ENCODE results near the gene TENM3.

DNA sequence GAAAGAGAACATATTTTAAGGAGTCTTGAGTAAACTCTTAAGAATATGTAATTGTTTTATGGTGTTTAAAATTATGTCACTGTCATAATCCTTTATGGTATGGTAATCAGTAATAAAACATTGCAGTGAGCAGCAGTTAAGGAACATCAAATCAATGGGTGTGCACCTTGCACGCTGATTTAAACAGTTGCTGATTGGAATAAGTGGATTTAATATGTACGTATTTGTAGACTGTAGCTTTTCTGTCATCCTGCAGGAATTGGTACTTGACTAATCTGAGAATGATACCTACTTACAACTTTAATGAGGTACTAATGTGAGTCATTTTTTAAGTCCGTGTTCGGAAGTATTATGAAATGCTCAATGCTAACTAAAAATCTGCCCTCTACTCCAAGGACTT, 461.7 kb downstream of the TENM3 start:
- TF ChIP-seq KDM5A (IDR thresholded peaks at IDR 0.05; ENCODE audit: low read length): no peak
- TF ChIP-seq, protein P1, sequence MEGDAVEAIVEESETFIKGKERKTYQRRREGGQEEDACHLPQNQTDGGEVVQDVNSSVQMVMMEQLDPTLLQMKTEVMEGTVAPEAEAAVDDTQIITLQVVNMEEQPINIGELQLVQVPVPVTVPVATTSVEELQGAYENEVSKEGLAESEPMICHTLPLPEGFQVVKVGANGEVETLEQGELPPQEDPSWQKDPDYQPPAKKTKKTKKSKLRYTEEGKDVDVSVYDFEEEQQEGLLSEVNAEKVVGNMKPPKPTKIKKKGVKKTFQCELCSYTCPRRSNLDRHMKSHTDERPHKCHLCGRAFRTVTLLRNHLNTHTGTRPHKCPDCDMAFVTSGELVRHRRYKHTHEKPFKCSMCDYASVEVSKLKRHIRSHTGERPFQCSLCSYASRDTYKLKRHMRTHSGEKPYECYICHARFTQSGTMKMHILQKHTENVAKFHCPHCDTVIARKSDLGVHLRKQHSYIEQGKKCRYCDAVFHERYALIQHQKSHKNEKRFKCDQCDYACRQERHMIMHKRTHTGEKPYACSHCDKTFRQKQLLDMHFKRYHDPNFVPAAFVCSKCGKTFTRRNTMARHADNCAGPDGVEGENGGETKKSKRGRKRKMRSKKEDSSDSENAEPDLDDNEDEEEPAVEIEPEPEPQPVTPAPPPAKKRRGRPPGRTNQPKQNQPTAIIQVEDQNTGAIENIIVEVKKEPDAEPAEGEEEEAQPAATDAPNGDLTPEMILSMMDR (IDR thresholded peaks at IDR 0.05; ENCODE audit: control extremely low read depth in 1 of 3, insufficient read depth in 1 of 3, low read depth in 1 of 3, low read length in 3 of 3): no peak
- TF ChIP-seq, protein P2, sequence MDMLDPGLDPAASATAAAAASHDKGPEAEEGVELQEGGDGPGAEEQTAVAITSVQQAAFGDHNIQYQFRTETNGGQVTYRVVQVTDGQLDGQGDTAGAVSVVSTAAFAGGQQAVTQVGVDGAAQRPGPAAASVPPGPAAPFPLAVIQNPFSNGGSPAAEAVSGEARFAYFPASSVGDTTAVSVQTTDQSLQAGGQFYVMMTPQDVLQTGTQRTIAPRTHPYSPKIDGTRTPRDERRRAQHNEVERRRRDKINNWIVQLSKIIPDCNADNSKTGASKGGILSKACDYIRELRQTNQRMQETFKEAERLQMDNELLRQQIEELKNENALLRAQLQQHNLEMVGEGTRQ (IDR thresholded peaks at IDR 0.05; ENCODE audit: low read length): no peak
- no peak for TF ChIP-seq BACH1 (IDR thresholded peaks at IDR 0.05; ENCODE audit: low read length)
- TF ChIP-seq EZH2 (IDR thresholded peaks at IDR 0.05; ENCODE audit: low read depth, low read length, severe bottlenecking): no peak
- TF ChIP-seq YY1 (IDR thresholded peaks at IDR 0.05; ENCODE audit: low read depth, low read length): no peak
- TF ChIP-seq POLR2AphosphoS5 (IDR thresholded peaks at IDR 0.05; ENCODE audit: low read depth, low read length): no peak
- no peak for TF ChIP-seq CEBPB (IDR thresholded peaks at IDR 0.05; ENCODE audit: low read depth, low read length)
- TF ChIP-seq BCL11A (IDR thresholded peaks at IDR 0.05; ENCODE audit: low read depth in 2 of 2, low read length in 2 of 2): no peak
- no peak for TF ChIP-seq RAD21 (IDR thresholded peaks at IDR 0.05 in 1 of 2, conservative IDR thresholded peaks at IDR 0.05 in 1 of 2; ENCODE audit: low read depth in 2 of 2, low read length in 2 of 2)
- TF ChIP-seq EP300 (IDR thresholded peaks at IDR 0.05; ENCODE audit: borderline replicate concordance in 1 of 2, low read depth in 2 of 2, low read length in 2 of 2): no peak
